GM20000 (cell line): ENCODE results near the gene ABHD17C.

ENCODE experiments used
- DNase-seq: peaks from one replicate; pipeline ENCODE4 v3.0.0; 2012; ENCODE audit warnings: low spot score
- TF ChIP-seq, protein P1 (sequence below): IDR thresholded peaks from 2 replicates; pipeline ENCODE4 v1.5.1; 2012; ENCODE audit warnings: mild to moderate bottlenecking, control low read depth; ENCODE audit errors: extremely low read depth, missing control alignments

The ABHD17C gene

DNA sequence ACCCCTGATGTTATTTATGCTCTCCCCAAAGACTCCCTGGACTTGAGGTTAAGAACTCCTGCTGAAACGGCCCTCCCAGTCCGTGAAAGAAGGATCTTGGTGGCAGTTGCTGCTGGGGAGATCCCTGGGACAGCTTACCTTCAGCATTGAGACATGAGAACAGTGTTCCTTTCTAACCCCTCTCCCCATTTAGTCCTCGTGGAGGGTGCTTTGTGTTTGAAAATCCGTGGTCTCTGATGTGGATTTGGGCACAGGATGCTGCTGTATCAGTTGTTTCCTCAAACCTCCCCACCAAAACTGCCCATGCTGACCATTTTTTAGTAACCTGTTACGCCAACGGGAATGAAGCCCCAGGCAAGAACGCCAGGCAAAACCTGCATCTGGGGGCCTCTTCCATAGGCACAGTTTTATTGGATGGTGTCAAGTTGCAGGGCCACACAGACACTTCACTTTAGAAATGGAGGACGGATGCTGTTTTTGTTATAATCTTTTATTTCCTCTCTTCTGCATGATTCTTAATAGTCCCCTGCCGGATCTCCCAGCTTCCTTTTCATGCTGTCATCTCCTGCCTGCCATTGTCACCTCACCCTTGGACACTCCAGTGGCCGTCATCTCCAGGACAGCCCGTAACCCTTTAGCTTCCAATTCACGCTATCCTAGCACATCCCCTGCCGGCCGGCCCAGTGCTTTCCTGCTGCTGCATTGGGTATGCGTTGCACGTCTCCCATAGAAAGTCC, 52.4 kb downstream of the ABHD17C start:
- DNase-seq = no peak
- TF ChIP-seq, protein P1, sequence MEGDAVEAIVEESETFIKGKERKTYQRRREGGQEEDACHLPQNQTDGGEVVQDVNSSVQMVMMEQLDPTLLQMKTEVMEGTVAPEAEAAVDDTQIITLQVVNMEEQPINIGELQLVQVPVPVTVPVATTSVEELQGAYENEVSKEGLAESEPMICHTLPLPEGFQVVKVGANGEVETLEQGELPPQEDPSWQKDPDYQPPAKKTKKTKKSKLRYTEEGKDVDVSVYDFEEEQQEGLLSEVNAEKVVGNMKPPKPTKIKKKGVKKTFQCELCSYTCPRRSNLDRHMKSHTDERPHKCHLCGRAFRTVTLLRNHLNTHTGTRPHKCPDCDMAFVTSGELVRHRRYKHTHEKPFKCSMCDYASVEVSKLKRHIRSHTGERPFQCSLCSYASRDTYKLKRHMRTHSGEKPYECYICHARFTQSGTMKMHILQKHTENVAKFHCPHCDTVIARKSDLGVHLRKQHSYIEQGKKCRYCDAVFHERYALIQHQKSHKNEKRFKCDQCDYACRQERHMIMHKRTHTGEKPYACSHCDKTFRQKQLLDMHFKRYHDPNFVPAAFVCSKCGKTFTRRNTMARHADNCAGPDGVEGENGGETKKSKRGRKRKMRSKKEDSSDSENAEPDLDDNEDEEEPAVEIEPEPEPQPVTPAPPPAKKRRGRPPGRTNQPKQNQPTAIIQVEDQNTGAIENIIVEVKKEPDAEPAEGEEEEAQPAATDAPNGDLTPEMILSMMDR = no peak

DNA sequence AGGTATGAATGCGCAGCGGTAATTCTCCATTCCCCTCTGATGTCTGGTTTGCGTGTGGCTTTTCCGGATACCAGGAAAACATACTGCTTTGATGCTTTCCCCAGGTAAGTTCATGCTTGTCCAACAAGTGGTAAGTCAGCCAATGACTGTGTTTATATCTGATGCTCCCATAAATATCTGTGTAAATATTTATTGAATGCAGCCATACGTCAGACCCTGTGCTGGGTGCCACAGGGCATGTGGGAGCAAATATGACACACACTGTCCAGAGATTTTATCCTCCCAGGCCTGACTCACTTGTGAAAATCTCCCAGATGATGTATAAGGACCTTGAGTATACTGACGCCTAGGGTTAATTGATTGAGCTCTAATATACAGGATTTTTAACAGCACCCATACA, 54.5 kb downstream of the ABHD17C start:
- no peak for DNase-seq
- TF ChIP-seq, protein P1 = no peak

- TF ChIP-seq, protein P1 = no peak
- DNase-seq = no peak
These were observed 55.5 kb downstream of the ABHD17C start for GRCh38 chr15:80750575-80750974.

DNA sequence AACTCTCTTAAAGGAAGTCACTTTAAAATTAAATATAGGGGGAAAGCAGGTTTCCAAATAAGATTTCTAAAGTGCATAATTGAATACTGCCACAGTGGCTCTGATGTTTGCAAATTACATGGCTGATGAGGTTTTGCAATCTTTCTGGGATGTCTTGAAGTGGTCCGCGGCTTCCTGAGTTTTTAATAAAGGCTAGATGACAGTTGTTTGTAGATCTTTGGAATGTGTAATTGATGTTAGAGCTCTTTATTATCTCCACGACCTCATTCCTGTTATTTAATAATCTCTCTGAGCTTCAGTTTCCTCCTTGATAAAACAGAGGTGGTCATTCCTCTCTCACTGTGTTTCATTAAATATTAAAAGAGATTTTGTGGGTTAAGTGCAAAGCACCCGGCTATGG, 57.1 kb downstream of the ABHD17C start:
- DNase-seq = no peak

GRCh38 chr15:80753161-80753560, 58.1 kb downstream of the ABHD17C start:
- TF ChIP-seq, protein P1 = no peak
- DNase-seq = no peak

More for the DNA sequence above, 57.1 kb downstream of the ABHD17C start:
- TF ChIP-seq, protein P1 = no peak

DNA sequence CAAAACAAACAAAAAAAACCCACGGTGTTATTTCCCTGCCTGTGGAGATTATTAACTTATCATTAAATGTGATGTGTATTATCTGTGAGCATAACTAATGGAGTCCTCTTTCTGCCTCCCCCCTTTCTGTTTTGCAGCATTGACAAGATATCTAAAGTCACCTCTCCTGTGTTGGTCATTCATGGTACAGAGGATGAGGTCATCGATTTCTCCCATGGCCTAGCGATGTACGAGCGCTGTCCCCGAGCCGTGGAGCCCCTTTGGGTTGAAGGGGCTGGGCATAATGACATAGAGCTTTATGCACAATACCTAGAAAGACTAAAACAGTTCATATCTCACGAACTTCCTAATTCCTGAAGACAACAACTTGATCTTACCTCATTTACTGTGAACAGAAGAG, 58.9 kb downstream of the ABHD17C start:
- no peak for DNase-seq
- TF ChIP-seq, protein P1 = no peak

GRCh38 chr15:80755885-80756284, 60.8 kb downstream of the ABHD17C start:
- DNase-seq = no peak
- TF ChIP-seq, protein P1 = no peak
